ENCODE measurements around the gene NAP1L4.
"Not testable (repeated sequence)": the region's sequence is repeated elsewhere in the genome, so short reads cannot be mapped to it uniquely, and the experiment has no call there.

The NAP1L4 gene

DNA sequence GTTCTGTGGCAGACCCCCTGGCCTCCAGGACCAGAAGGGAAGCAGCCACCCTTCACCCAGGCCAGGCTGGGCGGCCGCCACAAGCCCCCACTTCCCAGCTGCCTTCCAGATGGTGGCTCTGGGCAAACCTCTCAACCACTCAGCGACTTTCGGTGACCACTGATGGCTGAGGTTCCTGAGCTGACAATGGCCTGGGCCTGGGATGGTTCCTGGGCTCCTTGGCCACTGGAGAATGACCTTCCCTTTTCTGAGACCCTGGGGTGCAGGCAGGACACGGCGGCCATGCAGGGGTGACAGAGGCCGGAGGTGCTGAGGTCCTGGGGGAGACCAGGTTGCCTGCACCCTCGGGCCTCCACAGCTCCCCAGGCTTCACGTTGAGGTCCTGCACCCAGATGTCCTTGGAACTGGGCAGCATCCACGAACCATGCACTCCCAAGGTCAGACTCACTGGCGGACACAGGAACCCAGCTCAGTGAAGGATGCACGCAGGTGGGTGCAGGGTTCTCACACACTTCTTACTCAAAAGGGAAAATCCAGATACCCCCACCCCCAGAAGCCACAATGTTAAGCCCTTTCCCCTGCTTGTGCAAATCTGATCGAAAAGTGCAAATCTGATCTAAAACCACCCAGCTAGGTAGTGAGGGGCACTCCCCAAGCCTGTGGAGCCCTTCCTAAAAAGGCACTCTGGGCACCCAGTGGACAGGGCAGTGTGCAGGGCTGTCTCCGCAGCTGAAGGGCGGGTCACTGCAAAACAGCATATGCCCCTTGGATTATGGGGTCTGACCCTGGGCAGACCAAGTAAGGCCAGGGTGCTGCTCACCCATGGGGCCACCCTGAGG, 49.0 kb downstream of the NAP1L4 start:
- no peak for DNase-seq (ENCODE audit: low read depth)
- TF ChIP-seq, protein P1, sequence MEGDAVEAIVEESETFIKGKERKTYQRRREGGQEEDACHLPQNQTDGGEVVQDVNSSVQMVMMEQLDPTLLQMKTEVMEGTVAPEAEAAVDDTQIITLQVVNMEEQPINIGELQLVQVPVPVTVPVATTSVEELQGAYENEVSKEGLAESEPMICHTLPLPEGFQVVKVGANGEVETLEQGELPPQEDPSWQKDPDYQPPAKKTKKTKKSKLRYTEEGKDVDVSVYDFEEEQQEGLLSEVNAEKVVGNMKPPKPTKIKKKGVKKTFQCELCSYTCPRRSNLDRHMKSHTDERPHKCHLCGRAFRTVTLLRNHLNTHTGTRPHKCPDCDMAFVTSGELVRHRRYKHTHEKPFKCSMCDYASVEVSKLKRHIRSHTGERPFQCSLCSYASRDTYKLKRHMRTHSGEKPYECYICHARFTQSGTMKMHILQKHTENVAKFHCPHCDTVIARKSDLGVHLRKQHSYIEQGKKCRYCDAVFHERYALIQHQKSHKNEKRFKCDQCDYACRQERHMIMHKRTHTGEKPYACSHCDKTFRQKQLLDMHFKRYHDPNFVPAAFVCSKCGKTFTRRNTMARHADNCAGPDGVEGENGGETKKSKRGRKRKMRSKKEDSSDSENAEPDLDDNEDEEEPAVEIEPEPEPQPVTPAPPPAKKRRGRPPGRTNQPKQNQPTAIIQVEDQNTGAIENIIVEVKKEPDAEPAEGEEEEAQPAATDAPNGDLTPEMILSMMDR (conservative IDR thresholded peaks at IDR 0.05; ENCODE audit: low read length): no peak
- H3K4me3 ChIP-seq (ENCODE audit: low read length): no peak overlapping the region

DNA sequence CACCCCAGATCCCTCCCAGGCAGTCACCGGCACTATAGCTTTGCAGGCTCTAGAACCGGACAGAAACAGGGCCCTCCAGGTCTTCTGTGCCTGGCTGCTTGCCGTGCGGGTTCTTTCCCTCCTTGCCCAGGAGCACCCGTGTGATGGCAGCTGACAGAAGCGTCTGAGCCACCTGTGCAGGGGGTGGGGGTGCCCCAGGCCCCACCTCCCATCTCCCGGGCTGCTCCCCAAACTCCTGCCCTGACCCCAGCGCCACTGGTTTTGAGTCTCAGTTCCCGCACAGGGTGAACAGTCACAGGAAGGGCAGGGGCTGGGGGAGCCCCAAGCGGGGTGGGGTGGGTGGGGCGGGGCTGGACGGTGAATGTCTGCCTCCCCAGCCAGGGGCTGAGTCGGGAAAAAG, 49.7 kb downstream of the NAP1L4 start:
- no peak for DNase-seq (ENCODE audit: low read depth)
- TF ChIP-seq, protein P1 (conservative IDR thresholded peaks at IDR 0.05; ENCODE audit: low read length): no peak
- H3K4me3 ChIP-seq (ENCODE audit: low read length): no peak overlapping the region

DNA sequence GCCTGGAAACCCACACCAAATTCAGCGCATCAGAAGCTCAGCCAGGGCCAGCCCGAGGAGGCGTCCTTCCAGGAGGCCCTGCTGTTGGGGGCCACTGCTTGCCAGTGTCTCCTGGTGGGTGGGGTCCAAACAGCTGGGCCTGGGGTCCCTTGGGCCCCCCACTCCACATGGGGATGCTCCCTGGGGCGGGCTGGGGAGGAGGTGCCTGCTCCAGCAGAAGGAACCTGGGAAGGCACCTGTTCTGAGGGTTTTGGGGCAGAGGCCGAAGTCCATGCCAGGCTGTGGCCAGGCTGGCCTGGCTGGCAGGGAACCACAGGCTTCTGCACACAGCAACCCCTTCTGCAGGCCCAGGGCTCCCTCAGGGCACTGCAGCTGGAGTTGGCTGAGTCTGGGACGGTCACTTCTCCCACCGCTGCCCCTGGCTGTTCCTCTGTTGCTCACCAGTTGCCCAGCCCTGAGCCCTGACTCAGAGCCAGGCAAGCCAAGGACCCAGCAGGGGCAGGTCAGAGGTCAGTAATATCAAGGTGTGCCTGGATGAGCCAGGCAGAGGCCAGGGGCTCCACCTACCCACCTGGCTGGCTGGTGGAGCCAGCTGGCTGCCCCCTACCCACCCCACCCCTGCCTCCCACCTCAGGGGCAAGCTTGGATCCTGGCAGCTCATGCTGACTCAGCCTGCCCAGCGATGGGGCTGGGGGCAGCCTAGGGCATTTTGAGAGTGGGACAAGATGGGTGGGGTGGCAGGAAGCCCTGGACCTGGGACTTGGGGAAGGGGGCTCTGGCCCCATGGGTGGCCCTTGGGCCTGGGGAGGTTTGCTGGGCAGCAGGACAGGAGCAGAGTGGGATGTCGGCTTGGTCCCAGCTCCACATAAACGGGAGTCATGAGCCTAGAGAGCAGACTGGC, 51.0 kb downstream of the NAP1L4 start:
- no peak overlapping the region for H3K4me3 ChIP-seq (ENCODE audit: low read length)
- TF ChIP-seq, protein P1 (conservative IDR thresholded peaks at IDR 0.05; ENCODE audit: low read length): no peak
- no peak for DNase-seq (ENCODE audit: low read depth)

DNA sequence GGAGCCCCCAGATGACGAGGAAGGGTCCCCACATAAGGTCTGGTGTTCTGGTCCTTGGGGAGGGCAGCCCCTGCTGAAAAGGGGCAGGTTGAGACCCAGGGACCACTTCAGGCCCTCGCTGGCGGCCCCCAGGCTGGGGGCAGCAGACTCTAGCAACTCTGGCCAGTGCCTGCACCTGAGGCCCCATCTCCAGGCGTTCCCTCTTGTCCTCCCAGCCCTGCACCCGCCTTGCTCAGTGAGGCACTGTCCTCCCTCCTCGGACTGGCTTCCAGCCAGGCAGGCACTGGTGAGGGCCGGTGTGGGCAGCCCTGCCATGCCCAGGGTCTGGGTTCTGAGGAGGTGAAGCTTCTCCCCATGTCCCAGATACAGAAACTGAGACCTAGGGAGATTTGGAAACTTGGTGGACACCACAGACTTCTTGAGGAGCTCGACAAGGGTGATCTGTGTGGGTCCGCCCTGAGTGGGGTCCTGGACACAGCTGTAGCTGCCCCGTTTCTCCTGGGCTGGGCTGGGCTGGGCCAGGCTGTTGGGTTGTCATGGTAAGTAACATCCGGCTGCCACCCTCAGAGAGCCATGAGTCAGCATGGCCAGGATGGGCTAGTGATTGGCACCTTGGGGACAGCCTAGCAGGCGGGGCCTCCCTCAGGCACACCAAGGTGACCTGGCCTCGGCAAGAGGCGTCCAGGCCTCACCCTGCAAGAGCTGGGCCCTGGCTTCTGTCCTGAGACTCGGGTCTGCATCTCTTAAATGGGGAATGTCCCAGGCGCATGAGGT, 51.8 kb downstream of the NAP1L4 start:
- peak; percentile 58 for DNase-seq (ENCODE audit: low read depth)
- H3K4me3 ChIP-seq (ENCODE audit: low read length): no peak overlapping the region
- TF ChIP-seq, protein P1 (conservative IDR thresholded peaks at IDR 0.05; ENCODE audit: low read length): no peak

DNA sequence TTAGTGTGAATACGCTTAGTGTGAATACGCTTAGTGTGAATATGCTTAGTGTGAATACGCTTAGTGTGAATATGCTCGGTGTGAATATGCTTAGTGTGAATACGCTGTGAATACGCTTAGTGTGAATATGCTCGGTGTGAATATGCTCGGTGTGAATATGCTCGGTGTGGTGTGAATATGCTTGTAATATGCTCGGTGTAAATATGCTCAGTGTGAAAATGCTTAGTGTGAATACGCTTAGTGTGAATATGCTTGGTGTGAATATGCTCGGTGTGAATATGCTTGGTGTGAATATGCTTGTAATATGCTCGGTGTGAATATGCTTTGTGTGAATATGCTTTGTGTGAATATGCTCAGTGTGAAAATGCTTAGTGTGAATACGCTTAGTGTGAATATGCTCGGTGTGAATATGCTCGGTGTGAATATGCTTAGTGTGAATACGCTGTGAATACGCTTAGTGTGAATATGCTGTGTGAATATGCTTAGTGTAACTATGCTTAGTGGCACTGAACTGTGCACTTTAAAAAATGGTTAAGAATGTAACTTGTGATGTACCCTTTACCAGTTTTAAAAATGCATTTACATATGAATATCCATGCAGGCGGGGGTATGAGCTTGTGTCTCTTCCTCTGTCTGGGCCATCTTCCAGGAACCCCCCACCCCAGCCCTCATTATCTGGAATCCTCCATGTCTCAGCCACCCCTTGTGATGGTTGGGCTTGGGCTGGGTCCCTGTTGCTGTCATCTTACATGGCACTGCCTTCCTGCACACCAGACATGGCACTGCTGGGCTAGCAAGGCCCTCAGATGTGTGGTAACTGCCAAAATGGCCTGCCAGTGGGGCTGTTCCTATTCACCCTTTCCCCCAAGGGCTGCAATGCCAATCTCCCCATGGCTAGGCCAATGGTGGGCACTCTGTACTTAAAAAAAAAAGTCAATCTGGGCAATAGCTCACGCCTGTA, 53.4 kb downstream of the NAP1L4 start:
- H3K4me3 ChIP-seq (ENCODE audit: low read length); DNase-seq (ENCODE audit: low read depth): not testable (repeated sequence)

DNA sequence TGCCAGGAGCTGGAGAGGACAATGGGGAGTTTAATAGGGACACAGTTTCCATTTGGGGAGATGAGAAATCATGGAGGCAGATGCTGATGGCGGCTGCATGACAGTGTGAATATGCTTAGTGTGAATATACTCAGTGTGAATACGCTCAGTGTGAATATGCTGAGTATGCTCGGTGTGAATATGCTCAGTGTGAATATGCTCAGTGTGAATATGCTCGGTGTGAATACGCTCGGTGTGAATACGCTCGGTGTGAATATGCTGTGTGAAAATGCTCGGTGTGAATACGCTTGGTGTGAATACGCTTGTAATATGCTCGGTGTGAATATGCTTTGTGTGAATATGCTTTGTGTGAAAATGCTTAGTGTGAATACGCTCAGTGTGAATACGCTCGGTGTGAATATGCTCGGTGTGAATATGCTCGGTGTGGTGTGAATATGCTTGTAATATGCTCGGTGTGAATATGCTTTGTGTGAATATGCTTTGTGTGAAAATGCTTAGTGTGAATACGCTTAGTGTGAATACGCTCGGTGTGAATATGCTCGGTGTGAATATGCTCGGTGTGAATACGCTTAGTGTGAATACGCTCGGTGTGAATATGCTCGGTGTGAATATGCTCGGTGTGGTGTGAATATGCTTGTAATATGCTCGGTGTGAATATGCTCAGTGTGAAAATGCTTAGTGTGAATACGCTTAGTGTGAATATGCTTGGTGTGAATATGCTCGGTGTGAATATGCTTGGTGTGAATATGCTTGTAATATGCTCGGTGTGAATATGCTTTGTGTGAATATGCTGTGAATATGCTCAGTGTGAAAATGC, 54.3 kb downstream of the NAP1L4 start:
- DNase-seq (ENCODE audit: low read depth): not testable (repeated sequence)

More for the DNA sequence above, 54.3 kb downstream of the NAP1L4 start:
- H3K4me3 ChIP-seq (ENCODE audit: low read length): not testable (repeated sequence)

Measured in AG10803 (cell line).